ENCODE measurements around the gene ABHD1.
A peak's percentile ranks its signal among the peaks of the same experiment; 100 is the strongest.
"Not testable (repeated sequence)": the region's sequence is repeated elsewhere in the genome, so short reads cannot be mapped to it uniquely, and the experiment has no call there.

Gene ABHD1

GRCh38 chr2:27087823-27088410 is 35.7 kb upstream of the ABHD1 start:
- no peak for DNase-seq

- DNase-seq, result no peak
Observed at GRCh38 chr2:27088634-27089033, 35.0 kb upstream of the ABHD1 start.

GRCh38 chr2:27089111-27089954 is 34.3 kb upstream of the ABHD1 start:
- no peak for DNase-seq

- DNase-seq, result no peak
Observed at GRCh38 chr2:27091746-27092695, 31.6 kb upstream of the ABHD1 start.

- DNase-seq, result no peak
Observed at GRCh38 chr2:27092696-27093429, 30.8 kb upstream of the ABHD1 start.

DNA sequence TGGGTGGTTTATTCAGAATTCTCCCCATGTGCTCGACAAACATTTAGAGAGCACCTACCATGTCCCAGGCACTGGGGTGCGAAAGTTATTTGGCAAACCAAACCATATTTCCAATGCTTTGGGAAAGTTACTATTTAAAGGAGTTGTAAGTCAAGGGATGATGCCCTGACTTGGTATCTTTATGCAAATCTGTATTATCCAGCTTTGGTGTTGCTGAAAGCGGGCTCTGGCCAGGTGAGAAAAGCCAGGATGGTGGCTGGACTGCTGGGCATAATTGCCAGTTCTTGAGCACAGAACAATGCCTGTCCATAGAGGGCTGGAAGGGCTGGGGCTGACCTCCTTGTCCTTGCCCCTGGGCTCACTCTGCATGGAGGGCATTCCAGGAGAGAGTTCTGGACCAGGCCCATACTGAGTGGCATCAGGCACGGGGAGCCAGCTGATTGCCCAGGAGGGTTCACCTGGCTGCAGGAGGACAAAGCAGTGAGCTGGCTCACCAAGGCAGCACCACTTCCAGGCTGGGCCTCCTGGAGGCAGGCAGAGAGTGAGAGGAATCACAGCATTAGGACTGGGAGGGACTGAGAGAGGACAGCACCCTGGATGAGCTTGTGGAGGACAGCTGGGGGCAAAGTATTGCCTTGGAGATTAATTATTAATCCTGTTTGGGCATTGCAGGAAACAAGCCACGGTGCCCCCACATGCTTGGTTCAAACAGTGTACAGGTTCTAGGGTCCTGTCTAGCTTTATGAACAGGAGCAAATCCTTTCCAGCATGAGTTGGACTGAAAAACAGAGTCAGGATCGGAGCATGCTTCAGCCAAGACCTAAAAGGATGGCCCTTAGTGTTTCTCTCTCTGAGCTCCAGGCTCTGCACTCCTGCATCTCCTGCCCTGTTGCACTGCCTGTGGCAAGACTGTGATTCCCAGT is 29.9 kb upstream of the ABHD1 start:
- DNase-seq, result no peak

GRCh38 chr2:27094353-27094984 is 29.1 kb upstream of the ABHD1 start:
- no peak for DNase-seq

GRCh38 chr2:27095427-27095744 is 28.2 kb upstream of the ABHD1 start:
- DNase-seq, result no peak

- peak; percentile 57 to 73 for DNase-seq
Observed at GRCh38 chr2:27095745-27096651, 27.6 kb upstream of the ABHD1 start.

DNA sequence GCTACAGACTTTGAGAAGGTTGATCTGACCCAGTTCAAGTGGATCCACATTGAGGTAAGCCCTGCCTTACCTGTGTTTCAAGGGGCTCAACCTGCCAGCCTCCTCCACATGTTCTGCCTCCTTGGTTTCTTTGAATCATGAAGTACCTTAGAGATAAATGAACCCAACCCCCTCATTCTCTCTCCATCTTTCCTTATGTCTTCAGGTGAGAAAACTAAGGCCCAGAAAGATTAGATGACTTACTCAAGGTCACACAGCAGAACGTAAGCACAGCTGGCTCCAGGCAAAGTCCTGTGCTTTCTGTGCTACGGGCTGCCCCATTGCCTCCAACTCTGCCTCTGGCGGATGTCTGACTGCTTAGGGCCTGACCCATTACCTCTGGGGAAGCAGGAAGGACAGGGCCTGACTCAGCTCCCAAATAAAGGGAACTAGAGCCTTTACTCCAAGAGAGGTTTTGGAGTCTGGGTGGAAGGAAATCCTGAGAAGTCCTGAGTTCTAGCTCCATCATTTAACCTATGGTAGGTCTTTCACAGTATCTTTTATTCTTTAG is 26.8 kb upstream of the ABHD1 start:
- no peak for DNase-seq

DNA sequence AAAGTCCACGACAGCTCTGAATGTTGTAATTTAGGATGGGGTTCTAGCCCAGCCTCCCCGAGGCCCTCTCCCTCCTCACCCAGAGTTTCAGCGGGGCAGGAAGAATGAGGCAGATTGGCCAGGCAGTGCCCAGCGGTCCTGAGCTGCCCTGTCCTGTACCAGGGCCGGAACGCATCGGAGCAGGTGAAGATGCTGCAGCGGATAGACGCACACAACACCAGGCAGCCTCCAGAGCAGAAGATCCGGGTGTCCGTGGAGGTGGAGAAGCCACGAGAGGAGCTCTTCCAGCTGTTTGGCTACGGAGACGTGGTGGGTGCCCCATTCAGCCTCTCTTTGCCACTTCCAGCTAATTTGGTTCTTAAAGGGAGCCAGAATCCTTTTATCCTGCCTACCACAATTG is 26.3 kb upstream of the ABHD1 start:
- DNase-seq, result no peak

DNA sequence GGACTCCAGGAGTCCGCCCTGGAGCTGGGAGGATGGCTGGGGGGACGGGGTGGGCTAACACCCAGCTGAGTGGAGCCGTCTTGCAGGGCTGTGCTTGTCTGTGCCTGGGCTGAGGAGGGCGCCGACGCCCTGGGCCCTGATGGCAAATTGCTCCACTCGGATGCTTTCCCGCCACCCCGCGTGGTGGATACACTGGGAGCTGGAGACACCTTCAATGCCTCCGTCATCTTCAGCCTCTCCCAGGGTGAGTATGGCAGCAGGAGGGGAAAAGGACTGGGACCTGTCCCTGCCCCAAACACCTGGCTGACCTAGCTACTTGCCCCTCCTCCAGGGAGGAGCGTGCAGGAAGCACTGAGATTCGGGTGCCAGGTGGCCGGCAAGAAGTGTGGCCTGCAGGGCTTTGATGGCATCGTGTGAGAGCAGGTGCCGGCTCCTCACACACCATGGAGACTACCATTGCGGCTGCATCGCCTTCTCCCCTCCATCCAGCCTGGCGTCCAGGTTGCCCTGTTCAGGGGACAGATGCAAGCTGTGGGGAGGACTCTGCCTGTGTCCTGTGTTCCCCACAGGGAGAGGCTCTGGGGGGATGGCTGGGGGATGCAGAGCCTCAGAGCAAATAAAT is 24.2 kb upstream of the ABHD1 start:
- DNase-seq, result no peak

DNA sequence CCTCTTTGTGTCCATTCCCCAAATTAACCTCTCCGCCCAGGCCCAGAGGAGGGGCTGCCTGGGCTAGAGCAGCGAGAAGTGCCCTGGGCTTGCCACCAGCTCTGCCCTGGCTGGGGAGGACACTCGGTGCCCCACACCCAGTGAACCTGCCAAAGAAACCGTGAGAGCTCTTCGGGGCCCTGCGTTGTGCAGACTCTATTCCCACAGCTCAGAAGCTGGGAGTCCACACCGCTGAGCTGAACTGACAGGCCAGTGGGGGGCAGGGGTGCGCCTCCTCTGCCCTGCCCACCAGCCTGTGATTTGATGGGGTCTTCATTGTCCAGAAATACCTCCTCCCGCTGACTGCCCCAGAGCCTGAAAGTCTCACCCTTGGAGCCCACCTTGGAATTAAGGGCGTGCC is 23.6 kb upstream of the ABHD1 start:
- DNase-seq, result no peak

DNA sequence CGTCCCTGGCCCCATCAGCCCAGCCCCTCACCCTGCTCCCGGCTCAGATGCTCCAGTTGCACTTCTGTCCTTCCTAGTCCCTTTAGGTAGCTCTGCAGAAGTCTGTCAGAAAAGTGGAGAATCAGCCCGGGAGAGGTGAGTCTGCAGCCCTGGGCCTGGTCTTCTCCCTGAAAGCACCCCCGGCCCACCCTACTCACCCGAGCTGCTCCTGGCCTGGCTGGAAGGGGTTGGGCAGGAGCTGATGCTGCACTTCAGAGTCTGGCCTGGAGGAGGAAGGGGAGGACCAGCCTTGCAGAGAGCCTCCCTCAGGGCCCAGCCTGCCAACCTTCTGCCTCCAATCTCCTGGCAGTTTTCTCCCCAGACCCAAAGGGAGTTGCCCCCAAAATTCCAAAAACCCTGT is 21.3 kb upstream of the ABHD1 start:
- DNase-seq, result no peak

- no peak for DNase-seq
Observed at GRCh38 chr2:27105981-27106380, 17.6 kb upstream of the ABHD1 start.

- no peak for DNase-seq
Observed at GRCh38 chr2:27108221-27108620, 15.4 kb upstream of the ABHD1 start.

DNA sequence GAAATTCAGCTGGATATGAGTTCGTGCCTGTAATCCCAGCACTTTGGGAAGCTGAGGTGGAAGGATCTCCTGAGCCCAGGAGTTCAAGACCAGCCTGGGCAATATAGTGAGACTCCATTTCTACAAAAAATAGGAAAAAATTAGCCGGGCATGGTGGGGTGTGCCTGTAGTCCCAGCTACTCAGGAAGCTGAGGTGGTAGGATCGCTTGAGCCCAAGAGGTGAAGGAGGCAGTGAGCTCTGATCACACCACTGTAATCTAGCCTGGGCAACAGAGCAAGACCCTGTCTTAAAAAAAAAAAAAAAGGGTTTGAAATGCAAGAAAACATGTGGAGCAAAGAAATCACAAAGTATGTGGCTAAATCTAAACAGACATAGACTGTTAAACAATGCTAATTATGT is 14.5 kb upstream of the ABHD1 start:
- no peak for DNase-seq

GRCh38 chr2:27110603-27111352 is 12.8 kb upstream of the ABHD1 start:
- DNase-seq, result not testable (repeated sequence)

All from Kasumi-1 (cell line).